ENCODE results near the gene IRF2. TPM values are rescaled to one million over a fixed set of nuclear protein-coding genes. Genes with fewer than 3 reads are reported as not detected.

Gene IRF2
- polyA plus RNA-seq, 1 donor from 2014 or later = 1.4 TPM

DNA sequence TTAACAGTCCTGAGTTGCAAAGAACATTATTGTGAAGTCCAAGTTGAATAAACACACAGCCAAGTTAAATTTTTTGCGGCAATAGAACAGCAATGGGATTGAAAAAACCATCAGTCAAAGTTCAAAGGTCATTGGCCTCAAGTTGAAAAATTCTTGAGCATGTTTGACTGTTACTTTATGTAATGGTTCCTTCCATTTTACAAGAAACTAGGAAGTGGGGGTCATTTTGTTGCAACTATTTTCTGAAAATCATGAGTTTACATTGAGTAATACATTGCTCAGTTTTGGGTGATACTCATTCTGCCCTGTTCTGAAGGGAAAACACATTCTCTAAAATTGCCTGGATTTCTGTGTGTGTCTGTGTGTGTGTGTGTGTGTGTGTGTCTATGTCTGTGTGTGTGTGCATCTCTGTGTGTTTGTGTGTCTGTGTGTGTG lies 5.2 kb upstream of the IRF2 start:
- Histone ChIP-seq H3K9me3 (ENCODE audit: low read length) (no peaks in the 10 kb centered on the region), H3K27ac (ENCODE audit: low read length) (no peak overlapping the region), H3F3A (ENCODE audit: insufficient read depth, low read length, poor library complexity, severe bottlenecking) (no peaks in the 10 kb centered on the region), H3K9me2 (ENCODE audit: insufficient read depth, low read length) (no peaks in the 10 kb centered on the region), H3K36me3 (ENCODE audit: insufficient read depth, low read length) (no peaks in the 10 kb centered on the region), H4K20me1 (ENCODE audit: insufficient read depth) (no peaks in the 10 kb centered on the region), H3K9ac (ENCODE audit: low read length) (no peak overlapping the region), H3K79me2 (replicated peaks; ENCODE audit: insufficient read depth, low read length) (no peaks in the 10 kb centered on the region), H3K4me2 (ENCODE audit: low read length) (no peak overlapping the region), H3K27me3 (ENCODE audit: insufficient read depth, low read depth, low read length) (no peaks in the 10 kb centered on the region), H3K4me3 (ENCODE audit: low read length) (no peak overlapping the region), H2AFZ (ENCODE audit: low read depth, low read length) (no peak overlapping the region)
- TF ChIP-seq TAF1 (IDR thresholded peaks at IDR 0.05; ENCODE audit: low read depth) (no peak), EZH2 (IDR thresholded peaks at IDR 0.05; ENCODE audit: borderline replicate concordance, insufficient read depth, low read length, poor library complexity, severe bottlenecking) (no peak), MXI1 (conservative IDR thresholded peaks at IDR 0.05; ENCODE audit: poor library complexity, severe bottlenecking) (no peak), POLR2AphosphoS5 (IDR thresholded peaks at IDR 0.05) (no peak), SMC3 (conservative IDR thresholded peaks at IDR 0.05; ENCODE audit: poor library complexity) (no peak)
- TF ChIP-seq, protein P1, sequence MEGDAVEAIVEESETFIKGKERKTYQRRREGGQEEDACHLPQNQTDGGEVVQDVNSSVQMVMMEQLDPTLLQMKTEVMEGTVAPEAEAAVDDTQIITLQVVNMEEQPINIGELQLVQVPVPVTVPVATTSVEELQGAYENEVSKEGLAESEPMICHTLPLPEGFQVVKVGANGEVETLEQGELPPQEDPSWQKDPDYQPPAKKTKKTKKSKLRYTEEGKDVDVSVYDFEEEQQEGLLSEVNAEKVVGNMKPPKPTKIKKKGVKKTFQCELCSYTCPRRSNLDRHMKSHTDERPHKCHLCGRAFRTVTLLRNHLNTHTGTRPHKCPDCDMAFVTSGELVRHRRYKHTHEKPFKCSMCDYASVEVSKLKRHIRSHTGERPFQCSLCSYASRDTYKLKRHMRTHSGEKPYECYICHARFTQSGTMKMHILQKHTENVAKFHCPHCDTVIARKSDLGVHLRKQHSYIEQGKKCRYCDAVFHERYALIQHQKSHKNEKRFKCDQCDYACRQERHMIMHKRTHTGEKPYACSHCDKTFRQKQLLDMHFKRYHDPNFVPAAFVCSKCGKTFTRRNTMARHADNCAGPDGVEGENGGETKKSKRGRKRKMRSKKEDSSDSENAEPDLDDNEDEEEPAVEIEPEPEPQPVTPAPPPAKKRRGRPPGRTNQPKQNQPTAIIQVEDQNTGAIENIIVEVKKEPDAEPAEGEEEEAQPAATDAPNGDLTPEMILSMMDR (IDR thresholded peaks at IDR 0.05; ENCODE audit: poor library complexity, severe bottlenecking) = no peak

DNA sequence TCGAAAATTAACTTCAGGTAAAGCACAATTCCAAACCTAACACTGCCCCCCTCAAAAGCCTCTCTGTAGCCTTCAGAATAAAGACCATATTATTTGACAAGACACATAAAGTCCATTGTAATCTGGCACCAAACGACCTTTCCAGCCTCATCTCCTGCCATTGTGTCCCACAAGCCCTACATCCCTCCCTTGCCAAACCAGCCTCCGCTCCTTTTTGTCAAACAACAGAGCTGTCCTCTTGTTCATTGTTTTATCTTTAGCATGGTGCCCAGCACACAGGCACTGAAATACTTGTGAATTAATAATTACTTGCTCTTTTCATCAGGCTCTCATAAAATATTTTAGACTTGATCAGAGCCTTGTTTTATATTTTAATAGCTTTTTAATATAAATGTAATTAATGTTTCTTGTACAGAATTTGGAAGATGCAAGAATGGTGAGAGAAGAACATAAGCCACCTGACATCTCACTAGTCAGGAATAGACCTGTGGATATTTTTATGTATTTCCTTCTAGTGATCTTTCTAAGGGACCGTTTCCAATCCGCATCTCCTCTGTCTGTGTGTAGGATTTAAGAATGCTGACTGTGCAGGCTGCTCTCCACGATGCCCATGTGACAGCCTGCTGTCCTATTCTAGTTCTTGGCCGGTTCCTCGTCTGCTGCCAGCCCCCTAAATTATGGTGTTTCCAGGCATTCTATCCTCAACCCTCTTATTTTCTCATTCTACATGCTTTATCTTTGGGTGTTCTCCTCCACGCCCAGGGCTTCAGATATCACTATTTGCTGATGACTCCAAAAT lies 3.0 kb upstream of the IRF2 start:
- H3K79me2 ChIP-seq (replicated peaks; ENCODE audit: insufficient read depth, low read length) = no peaks in the 10 kb centered on the region
- no peaks in the 10 kb centered on the region for H3K9me3 ChIP-seq (ENCODE audit: low read length)
- H3K9ac ChIP-seq (ENCODE audit: low read length) = no peak overlapping the region
- no peaks in the 10 kb centered on the region for H3K36me3 ChIP-seq (ENCODE audit: insufficient read depth, low read length)
- peaks cover 2% of the 10 kb centered on the region for H3K27me3 ChIP-seq (ENCODE audit: insufficient read depth, low read depth, low read length)
- H4K20me1 ChIP-seq (ENCODE audit: insufficient read depth) = no peaks in the 10 kb centered on the region
- H3K27ac ChIP-seq (ENCODE audit: low read length) = no peak overlapping the region
- no peak for TF ChIP-seq SMC3 (conservative IDR thresholded peaks at IDR 0.05; ENCODE audit: poor library complexity)
- no peaks in the 10 kb centered on the region for H3F3A ChIP-seq (ENCODE audit: insufficient read depth, low read length, poor library complexity, severe bottlenecking)
- no peaks in the 10 kb centered on the region for H3K9me2 ChIP-seq (ENCODE audit: insufficient read depth, low read length)
- no peak overlapping the region for H3K4me2 ChIP-seq (ENCODE audit: low read length)
- no peak overlapping the region for H3K4me3 ChIP-seq (ENCODE audit: low read length)
- no peak overlapping the region for H2AFZ ChIP-seq (ENCODE audit: low read depth, low read length)

DNA sequence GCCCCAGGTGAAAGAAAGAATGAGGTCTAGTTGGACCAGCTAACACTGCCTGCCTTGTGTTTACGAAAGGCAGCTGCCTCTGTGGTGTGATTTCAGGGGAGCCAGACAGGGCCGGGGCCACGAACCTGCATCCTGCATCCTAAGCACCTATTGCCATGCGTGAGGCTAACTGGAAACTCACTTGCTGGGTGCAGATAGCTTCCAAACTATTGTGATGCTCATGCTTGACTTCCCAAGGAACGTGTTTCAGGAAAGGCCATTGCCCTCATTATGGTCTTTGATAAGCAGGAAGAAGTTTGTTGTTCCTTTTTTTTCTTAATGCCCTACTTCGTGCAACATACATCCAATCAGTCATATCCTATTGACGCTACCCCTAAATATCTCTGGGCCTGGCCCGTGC lies 2.3 kb upstream of the IRF2 start:
- no peaks in the 10 kb centered on the region for H3K9me3 ChIP-seq (ENCODE audit: low read length)
- no peak overlapping the region for H3K4me3 ChIP-seq (ENCODE audit: low read length)
- H3K9me2 ChIP-seq (ENCODE audit: insufficient read depth, low read length) = no peaks in the 10 kb centered on the region
- no peaks in the 10 kb centered on the region for H3F3A ChIP-seq (ENCODE audit: insufficient read depth, low read length, poor library complexity, severe bottlenecking)
- no peak for TF ChIP-seq RAD21 (conservative IDR thresholded peaks at IDR 0.05)
- TF ChIP-seq, protein P2, sequence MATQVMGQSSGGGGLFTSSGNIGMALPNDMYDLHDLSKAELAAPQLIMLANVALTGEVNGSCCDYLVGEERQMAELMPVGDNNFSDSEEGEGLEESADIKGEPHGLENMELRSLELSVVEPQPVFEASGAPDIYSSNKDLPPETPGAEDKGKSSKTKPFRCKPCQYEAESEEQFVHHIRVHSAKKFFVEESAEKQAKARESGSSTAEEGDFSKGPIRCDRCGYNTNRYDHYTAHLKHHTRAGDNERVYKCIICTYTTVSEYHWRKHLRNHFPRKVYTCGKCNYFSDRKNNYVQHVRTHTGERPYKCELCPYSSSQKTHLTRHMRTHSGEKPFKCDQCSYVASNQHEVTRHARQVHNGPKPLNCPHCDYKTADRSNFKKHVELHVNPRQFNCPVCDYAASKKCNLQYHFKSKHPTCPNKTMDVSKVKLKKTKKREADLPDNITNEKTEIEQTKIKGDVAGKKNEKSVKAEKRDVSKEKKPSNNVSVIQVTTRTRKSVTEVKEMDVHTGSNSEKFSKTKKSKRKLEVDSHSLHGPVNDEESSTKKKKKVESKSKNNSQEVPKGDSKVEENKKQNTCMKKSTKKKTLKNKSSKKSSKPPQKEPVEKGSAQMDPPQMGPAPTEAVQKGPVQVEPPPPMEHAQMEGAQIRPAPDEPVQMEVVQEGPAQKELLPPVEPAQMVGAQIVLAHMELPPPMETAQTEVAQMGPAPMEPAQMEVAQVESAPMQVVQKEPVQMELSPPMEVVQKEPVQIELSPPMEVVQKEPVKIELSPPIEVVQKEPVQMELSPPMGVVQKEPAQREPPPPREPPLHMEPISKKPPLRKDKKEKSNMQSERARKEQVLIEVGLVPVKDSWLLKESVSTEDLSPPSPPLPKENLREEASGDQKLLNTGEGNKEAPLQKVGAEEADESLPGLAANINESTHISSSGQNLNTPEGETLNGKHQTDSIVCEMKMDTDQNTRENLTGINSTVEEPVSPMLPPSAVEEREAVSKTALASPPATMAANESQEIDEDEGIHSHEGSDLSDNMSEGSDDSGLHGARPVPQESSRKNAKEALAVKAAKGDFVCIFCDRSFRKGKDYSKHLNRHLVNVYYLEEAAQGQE (IDR thresholded peaks at IDR 0.05; ENCODE audit: borderline replicate concordance) = no peak
- TF ChIP-seq EZH2 (IDR thresholded peaks at IDR 0.05; ENCODE audit: borderline replicate concordance, insufficient read depth, low read length, poor library complexity, severe bottlenecking) = no peak
- TF ChIP-seq, protein P1 (IDR thresholded peaks at IDR 0.05; ENCODE audit: poor library complexity, severe bottlenecking) = no peak
- TF ChIP-seq TAF1 (IDR thresholded peaks at IDR 0.05; ENCODE audit: low read depth) = no peak
- no peak for TF ChIP-seq EP300 (conservative IDR thresholded peaks at IDR 0.05; ENCODE audit: poor library complexity, severe bottlenecking)
- no peak for TF ChIP-seq POLR2AphosphoS5 (IDR thresholded peaks at IDR 0.05)
- no peak for TF ChIP-seq MXI1 (conservative IDR thresholded peaks at IDR 0.05; ENCODE audit: poor library complexity, severe bottlenecking)
- no peak for TF ChIP-seq SMC3 (conservative IDR thresholded peaks at IDR 0.05; ENCODE audit: poor library complexity)
- H3K27ac ChIP-seq (ENCODE audit: low read length) = no peak overlapping the region
- no peak overlapping the region for H3K4me2 ChIP-seq (ENCODE audit: low read length)
- H3K9ac ChIP-seq (ENCODE audit: low read length) = no peak overlapping the region
- H4K20me1 ChIP-seq (ENCODE audit: insufficient read depth) = no peaks in the 10 kb centered on the region
- H2AFZ ChIP-seq (ENCODE audit: low read depth, low read length) = no peak overlapping the region
- peaks cover 4% of the 10 kb centered on the region for H3K79me2 ChIP-seq (replicated peaks; ENCODE audit: insufficient read depth, low read length)
- peaks cover 2% of the 10 kb centered on the region for H3K27me3 ChIP-seq (ENCODE audit: insufficient read depth, low read depth, low read length)
- no peaks in the 10 kb centered on the region for H3K36me3 ChIP-seq (ENCODE audit: insufficient read depth, low read length)
